Stomach (tissue), 4 donors: ENCODE measurements around the gene TAF15.

Experiments used
- EP300 ChIP-seq: sonication (generic); formaldehyde crosslinking; IDR thresholded peaks from one replicate; pipeline ENCODE4 v1.6.1; 2017; ENCODE audit warnings: antibody characterized with exemption
- POLR2A ChIP-seq, 4 donors: fragments of 450-650 bp; IDR thresholded peaks; one replicate each; pipeline ENCODE4 v1.6.1; 2016; ENCODE audit warnings: antibody characterized with exemption in 4 of 4, control low read depth in 2 of 4, mild to moderate bottlenecking in 1 of 4, moderate library complexity in 1 of 4
- POLR2AphosphoS5 ChIP-seq, 3 donors: sonication (generic); formaldehyde crosslinking; IDR thresholded peaks; one replicate each; pipeline ENCODE4 v1.6.1; 2016; ENCODE audit warnings: antibody characterized with exemption in 3 of 3
- TF ChIP-seq, protein P1 (sequence below), 7 experiments: fragments of 450-650 bp in 4 of 7; fragments of 200-600 bp in 3 of 7; sonication (generic) in 3 of 7; IDR thresholded peaks; one replicate each; pipeline ENCODE4 v1.5.1; 2016 to 2019; ENCODE audit warnings: antibody characterized with exemption in 7 of 7, control low read depth in 2 of 7, mild to moderate bottlenecking in 1 of 7

DNA sequence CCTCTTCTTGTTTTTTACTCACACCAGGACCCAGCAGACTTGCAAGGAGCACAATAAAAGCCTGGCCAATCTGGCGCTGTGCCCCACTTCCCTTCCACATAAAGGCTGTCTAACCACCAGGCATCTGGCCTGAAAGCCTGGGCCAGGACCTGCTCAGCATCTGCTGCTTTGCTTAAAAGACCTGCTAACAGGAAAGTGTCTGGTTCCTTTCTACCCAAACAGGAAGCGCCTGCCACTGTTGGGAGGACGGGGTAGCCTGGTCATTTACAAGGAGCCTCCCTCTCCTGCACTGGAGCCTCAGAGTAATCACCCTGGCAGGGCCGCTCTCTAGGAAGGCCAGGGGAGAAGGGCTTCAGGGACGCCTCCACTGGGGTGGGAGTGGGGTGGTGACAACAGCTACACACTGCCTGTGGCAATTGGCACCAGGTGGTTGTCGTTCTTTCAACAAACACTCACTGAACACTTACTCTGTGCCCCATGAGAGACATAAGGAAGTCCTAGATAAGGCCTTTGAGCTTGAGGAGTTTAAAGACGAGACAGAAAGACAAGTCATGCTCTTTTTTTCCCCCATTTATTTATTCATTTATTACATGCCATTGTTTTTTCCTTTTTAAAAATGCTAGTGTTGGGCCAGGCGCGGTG is 7.6 kb upstream of the TAF15 start:
- no peak for TF ChIP-seq EP300
- no peak for TF ChIP-seq POLR2A (IDR thresholded peaks at IDR 0.05)
- TF ChIP-seq, protein P1, sequence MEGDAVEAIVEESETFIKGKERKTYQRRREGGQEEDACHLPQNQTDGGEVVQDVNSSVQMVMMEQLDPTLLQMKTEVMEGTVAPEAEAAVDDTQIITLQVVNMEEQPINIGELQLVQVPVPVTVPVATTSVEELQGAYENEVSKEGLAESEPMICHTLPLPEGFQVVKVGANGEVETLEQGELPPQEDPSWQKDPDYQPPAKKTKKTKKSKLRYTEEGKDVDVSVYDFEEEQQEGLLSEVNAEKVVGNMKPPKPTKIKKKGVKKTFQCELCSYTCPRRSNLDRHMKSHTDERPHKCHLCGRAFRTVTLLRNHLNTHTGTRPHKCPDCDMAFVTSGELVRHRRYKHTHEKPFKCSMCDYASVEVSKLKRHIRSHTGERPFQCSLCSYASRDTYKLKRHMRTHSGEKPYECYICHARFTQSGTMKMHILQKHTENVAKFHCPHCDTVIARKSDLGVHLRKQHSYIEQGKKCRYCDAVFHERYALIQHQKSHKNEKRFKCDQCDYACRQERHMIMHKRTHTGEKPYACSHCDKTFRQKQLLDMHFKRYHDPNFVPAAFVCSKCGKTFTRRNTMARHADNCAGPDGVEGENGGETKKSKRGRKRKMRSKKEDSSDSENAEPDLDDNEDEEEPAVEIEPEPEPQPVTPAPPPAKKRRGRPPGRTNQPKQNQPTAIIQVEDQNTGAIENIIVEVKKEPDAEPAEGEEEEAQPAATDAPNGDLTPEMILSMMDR (IDR thresholded peaks at IDR 0.05), result no peak
- peak; percentile 54 to 82 (median 58) for TF ChIP-seq POLR2AphosphoS5 (IDR thresholded peaks at IDR 0.05)
